ENCODE data around the gene ENPP7. TPM values are rescaled to one million over a fixed set of nuclear protein-coding genes. Genes with fewer than 3 reads are reported as not detected.

The ENPP7 gene
- total RNA-seq, 2 donors from 2014 or later: not detected

- no peaks in the 10 kb centered on the region for H3K9me3 ChIP-seq
- DNase-seq (ENCODE audit: low spot score): no peak
- ATAC-seq (ENCODE audit: insufficient number of reproducible peaks, low FRiP score, low read depth): no peak
- no peaks in the 10 kb centered on the region for H3K4me1 ChIP-seq (ENCODE audit: control insufficient read depth in 1 of 2, low read depth in 2 of 2)
- H3K27ac ChIP-seq: no peak overlapping the region
- H3K36me3 ChIP-seq: no peaks in the 10 kb centered on the region
- no peak overlapping the region for H3K4me3 ChIP-seq
- no peak for TF ChIP-seq CTCF (IDR thresholded peaks at IDR 0.05)
- no peaks in the 10 kb centered on the region for H3K27me3 ChIP-seq (replicated peaks; ENCODE audit: insufficient read depth)
These were observed 18.9 kb upstream of the ENPP7 start for GRCh38 chr17:79711715-79712305.

- Histone ChIP-seq H3K4me1 (ENCODE audit: control insufficient read depth in 1 of 2, low read depth in 2 of 2) (no peaks in the 10 kb centered on the region), H3K36me3 (no peaks in the 10 kb centered on the region), H3K9me3 (no peaks in the 10 kb centered on the region), H3K4me3 (no peak overlapping the region), H3K27ac (no peak overlapping the region), H3K27me3 (replicated peaks; ENCODE audit: insufficient read depth) (no peaks in the 10 kb centered on the region)
- DNase-seq (ENCODE audit: low spot score) (no peak), ATAC-seq (ENCODE audit: insufficient number of reproducible peaks, low FRiP score, low read depth) (no peak)
- TF ChIP-seq CTCF (IDR thresholded peaks at IDR 0.05): no peak
These were observed 17.4 kb upstream of the ENPP7 start for GRCh38 chr17:79713391-79713790.

GRCh38 chr17:79714176-79715097 is 16.3 kb upstream of the ENPP7 start:
- TF ChIP-seq CTCF (IDR thresholded peaks at IDR 0.05): no peak
- Histone ChIP-seq H3K9me3 (no peaks in the 10 kb centered on the region), H3K4me3 (no peak overlapping the region), H3K27me3 (replicated peaks; ENCODE audit: insufficient read depth) (no peaks in the 10 kb centered on the region), H3K27ac (no peak overlapping the region), H3K36me3 (no peaks in the 10 kb centered on the region), H3K4me1 (ENCODE audit: control insufficient read depth in 1 of 2, low read depth in 2 of 2) (no peaks in the 10 kb centered on the region)
- ATAC-seq (ENCODE audit: insufficient number of reproducible peaks, low FRiP score, low read depth) (no peak), DNase-seq (ENCODE audit: low spot score) (no peak)

GRCh38 chr17:79715098-79715942 is 15.4 kb upstream of the ENPP7 start:
- no peak for TF ChIP-seq CTCF (IDR thresholded peaks at IDR 0.05)
- no peak overlapping the region for H3K27ac ChIP-seq
- H3K4me3 ChIP-seq: no peak overlapping the region
- DNase-seq (ENCODE audit: low spot score) (no peak), ATAC-seq (ENCODE audit: insufficient number of reproducible peaks, low FRiP score, low read depth) (no peak)
- H3K27me3 ChIP-seq (replicated peaks; ENCODE audit: insufficient read depth): no peaks in the 10 kb centered on the region
- no peaks in the 10 kb centered on the region for H3K36me3 ChIP-seq
- no peaks in the 10 kb centered on the region for H3K4me1 ChIP-seq (ENCODE audit: control insufficient read depth in 1 of 2, low read depth in 2 of 2)
- no peaks in the 10 kb centered on the region for H3K9me3 ChIP-seq

Measured in thoracic aorta (tissue), 2 donors.